HG03558 (cell line): ENCODE results near the gene SLC7A8.

Experiments used
- ATAC-seq: cut with Tn5 transposase; IDR thresholded peaks from one replicate; pipeline ENCODE4 v1.9.1; 2021; ENCODE audit warnings: moderate number of reproducible peaks; ENCODE audit not compliant: unreplicated experiment; ENCODE audit errors: extremely low read depth

The SLC7A8 gene

DNA sequence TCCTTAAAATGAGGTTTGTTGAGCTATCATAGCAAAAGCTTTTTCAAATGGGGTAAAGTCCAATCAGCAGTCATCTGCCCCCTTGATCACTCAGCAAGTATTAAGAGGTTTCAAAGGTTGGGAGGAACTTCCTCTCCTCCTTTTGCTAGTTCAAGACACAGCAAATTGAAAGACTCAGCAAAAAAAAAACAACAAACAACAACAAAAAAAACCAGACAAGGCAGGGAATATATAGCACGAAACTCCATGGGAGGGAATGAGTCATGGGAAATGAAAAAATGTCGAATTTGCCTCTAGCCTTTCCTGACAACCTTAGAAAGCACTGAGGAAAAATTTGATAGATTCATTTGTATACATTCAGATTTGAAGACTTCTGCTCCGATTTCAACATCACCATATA lies 1.6 kb upstream of the SLC7A8 start:
- no peak for ATAC-seq

DNA sequence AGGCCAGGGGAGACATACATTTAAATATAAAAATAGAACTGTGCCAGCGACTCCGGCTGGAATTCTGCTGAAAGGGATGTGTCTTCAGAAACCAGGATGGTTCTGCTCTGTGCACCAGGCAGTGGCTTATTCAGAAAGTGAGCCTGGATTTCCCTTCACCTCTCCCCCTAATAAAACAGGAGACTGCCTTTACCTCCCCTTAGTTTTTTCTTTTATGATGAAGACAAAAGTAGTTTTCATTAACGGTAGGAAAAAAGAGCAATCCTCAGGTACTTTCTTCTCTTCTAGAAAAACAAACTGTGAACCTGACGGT lies 346 bp downstream of the SLC7A8 start:
- no peak for ATAC-seq

DNA sequence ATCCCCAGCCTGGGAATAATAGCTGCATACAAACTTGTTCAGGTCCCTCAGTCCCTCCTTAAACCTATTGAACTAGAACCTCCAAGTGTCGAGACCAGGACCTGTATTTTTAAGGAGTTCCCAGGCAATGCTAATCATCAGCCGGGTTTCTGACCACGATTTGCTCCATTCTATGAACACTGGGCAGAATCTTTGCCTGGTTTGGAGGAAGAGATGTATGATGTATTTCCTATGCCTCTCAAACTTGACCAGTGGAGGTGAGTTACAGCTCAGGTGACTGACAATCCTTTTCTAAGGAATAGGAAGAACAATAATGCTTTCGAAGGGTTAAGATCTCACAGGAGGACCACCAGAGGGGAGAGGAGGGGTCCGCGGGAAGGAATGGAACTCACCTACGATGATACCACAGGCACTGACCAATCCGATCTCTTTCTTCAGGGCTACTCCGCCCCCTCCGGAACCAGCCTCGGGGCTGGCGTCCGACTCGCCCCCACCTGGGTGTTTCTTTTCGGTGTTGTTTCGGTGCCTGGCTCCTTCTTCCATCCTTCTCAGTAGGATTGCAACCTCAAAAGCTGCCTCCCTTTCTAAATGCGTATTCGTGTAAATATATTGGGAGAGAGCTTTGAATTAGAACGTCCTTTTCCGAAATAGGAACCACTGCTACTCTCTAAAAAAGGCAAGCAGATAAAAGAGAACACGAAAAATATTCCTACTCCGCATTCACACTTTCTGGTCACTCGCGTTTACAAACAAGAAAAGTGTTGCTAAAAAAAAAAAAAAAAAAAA lies 895 bp downstream of the SLC7A8 start:
- ATAC-seq, result no peak

DNA sequence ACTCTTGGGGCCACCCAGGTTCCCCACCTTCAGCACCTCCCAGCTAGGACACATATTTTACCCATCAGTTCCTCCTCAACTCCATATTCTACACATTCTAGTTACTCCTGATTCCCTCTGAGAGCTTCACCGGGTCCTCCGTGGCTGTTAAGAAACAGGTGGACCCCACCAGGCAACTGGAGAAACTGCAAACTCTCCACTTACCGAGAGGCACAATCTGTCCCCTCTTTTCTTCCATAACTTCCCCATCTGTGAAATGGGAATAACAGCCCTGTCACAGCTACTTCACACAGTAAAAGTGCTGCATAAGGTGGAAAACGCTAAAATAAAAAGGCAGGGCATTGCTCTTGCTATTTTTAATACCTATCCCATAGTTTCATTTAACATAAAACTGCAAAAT lies 1.5 kb downstream of the SLC7A8 start:
- no peak for ATAC-seq

DNA sequence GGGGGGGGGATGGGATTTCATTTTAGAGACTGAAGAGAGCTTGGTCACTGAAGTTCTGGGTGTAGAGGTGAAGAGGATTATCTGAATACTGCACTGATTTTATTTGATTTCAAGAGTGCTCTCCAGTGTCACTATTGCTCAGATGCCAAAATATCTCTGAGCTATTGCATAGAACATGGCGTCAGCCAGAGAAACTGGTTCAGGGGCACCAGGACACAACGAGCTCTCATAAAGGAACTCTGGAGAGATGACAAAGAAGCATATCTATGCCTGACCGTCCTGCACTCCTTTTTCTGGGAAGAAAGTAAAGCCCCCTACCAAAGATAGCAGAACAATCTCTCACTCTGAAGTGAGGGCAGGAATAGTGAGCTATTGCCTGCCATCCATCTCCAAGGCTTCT lies 2.0 kb downstream of the SLC7A8 start:
- no peak for ATAC-seq

DNA sequence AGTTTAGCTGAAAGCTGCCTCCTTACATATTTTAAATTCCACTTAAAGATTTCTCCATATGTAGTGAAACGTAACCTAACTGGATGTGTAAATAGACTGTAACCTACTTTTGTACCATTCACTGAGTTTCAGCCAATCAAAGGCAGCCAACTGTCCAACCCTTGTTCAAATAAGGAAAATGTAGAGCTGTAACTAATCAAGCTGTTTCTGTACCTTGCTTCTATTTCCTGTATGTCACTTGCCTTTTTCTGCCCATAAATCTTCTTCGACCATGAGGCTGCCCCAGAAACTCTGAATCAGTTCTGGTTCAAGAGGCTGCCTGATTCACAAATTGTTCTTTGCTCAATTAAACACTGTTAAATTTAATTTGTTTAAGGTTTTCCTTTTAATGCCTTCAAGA lies 6.3 kb downstream of the SLC7A8 start:
- no peak for ATAC-seq

DNA sequence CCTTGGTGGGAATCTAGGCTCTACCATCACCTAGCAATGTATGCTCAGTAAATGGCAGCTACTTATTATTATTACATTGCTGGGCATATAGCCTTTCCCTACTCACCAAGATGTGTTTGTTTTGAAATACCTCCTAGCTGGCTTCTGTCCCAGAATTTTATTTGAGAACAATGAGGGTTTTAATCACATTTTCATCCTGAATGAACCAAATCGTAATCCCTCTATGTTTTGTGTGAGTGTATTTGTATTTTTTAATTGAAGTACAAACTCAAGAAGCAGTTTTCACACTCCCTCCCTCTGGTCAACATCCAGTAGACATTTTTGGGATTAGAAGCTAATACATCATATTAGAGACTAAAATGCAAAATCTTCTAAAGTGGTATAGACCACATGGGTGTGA lies 7.6 kb downstream of the SLC7A8 start:
- ATAC-seq, result no peak

DNA sequence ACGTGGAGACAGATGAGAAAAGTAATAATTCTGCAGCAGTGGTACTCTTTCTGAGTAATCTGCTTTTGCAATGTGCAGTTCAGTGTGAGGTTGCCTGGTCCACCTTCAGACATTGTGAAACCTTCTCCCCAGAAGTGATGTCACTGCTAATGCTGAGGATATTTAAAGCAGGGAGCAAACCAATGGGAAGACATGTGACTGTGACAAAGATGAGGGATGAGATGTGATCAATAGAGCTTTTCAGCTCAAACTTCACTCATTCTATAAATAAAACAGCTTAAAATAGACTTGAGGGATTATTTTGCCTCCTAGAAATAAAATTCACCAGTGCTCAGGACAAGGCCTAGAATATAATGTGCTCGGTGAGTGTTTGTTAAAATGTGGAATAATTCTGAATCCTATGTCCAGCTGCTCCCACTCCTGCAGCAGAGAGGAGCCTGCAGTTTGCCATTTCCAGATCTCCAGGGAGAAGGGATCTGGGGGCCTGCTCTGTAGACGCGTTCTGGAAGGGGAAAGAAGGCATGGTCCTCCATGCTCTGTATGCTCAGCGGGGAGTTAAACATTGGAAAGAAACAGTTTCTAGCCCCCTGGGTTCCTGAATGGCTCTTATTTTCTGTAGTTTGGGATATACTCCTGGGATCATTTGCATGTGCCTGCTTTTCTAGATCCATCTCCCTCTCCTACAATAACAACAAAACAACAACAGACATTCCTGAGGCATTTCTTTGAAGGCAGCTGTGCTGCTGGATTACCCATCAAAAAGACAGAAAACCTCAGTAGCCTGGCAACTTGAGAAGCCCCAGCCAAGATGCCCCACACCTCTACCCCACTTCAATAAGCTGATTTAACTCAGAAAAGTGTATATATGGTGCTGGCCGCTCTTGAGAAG lies 8.9 kb downstream of the SLC7A8 start:
- no peak for ATAC-seq

DNA sequence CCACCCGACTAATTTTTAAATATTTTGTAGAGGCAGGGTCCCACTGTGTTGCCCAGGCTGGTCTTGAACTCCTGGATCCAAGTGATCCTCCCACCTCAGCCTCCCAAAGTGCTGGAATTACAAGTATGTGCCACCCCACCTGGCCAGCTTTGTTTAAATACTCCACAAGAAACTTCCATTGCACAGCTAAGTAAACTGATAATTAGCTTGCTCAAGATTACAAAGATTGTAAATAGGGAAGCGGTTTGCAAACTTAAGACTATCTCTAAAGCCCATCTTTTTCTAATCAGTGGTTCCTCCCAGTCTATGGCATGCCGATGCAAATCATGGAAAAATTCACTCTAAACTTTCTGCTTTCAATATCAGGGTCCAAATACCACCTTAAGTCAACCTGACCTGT lies 9.7 kb downstream of the SLC7A8 start:
- no peak for ATAC-seq

DNA sequence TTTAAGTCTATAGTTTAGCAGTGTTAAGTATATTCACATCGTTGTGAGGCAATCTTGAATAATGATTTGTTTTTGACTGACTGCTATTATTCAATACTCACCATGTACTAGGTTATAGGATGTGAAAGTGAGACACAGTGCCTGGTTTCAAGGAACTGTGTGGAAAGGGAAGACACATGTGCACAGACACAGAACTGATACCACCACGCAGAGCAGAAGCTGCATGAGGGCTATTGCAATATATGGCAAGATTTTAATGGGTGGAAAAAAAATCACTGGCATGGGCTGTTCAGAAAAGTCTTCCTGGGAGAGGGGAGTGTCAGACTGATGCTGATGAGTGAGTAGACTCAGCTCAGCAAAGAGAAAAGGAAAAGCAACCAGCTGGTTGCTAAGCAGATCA lies 10.4 kb downstream of the SLC7A8 start:
- ATAC-seq, result no peak

DNA sequence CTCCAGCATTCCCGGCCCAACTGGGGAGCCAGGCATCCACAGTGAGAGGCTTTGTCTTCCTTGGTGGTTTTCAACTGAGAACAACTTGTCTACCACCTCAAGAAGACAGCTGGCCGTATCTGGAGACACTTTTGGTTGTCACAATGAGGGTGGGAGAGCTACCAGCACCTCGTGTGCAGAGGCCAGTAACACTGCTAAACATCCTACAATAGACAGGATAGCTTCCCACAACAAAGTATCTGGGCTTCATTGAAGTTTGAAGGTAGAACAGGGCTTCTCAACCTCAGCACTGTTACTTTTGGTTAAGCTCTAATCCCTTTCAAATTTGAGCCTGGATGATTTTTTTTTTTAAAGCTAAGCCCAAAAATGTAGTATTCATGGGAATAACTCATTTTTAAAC lies 10.9 kb downstream of the SLC7A8 start:
- no peak for ATAC-seq

DNA sequence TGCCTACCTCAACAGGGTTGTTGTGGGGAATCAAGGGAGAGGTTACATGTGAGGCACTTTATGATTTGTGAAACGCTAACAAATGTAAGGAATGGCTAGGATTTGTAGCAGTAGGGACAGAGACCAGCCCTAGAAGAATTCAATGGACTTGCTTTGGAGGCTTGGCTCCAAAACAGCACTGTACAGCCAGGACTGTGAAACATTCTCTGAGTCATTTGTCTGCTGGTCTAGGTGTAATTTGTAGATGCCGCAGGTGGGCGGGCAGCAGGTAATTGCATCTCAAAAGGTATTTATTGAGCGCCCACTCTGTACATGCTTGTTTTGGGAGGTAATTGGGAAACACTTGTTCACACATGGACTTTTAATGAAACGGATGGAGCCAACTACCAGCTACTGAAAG lies 11.4 kb downstream of the SLC7A8 start:
- no peak for ATAC-seq

DNA sequence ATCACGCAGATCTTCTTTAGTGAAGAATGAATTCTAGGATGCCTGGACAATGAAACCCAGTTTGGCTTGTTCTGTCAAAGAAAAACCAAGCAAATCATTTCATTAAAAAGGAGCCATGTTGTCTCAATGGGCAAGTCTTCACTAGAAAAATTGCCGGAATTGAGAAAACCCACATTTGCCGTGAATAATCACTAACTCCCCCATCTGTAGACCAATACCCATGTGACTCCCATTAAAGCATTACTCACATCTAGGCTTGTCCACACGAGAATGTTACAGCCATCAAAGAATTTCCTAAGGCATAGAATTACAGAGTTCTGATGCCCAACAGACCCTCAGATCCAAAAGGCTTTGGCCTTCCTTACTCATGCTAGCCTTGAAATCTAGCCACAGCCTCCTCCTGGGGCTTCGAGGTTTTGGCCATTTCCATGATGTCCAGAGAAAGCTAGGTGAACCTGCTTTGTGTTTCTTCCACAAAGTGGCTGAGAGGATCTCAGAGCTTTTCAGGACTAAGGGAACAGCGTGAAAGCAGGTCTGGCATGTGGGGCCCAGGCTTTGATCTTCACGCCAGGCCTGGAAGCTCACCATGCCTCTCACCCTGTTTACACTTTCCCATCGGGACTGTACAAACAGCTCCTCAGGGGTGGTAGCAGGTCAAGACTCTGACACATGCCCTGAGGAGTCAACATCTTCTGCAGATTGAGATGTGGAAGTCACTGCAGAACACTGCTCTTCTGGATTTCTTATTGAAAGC lies 12.1 kb downstream of the SLC7A8 start:
- ATAC-seq, result no peak

DNA sequence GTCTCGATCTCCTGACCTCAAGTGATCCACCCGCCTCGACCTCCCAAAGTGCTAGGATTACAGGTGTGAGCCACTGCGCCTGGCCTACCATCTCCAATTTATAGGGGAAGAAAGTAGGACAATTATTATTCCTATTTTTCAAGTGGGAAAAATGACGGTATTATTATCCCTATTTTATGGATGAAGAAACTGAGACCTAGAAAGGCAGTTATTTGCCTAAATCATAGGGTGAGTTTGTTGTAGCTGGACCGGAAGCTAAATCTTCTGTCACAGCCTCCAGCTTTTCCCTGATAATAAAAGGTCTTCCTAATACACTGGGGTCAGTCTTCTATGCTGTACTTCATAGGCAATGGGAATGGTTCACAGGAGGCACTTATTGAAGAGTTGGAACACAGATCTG lies 13.8 kb downstream of the SLC7A8 start:
- ATAC-seq, result no peak

DNA sequence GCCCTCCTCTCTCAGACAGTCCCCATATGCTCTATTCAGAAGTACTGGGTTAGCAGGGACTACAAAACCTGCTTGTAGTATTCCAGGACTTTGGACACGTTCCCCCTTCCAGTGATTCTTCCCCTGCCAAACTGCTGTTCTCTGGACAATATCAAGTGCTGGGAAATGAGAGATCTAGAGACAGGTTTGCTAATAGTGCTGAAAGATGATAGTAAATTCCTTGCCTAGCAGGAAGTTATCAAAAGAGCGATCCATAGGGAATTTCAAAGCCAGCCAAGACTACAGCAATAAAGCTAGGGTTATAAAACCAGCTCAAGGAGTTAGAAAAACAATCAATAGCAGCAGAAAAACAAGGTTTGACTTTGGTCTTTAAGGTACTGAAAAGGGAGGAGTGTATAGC lies 15.2 kb downstream of the SLC7A8 start:
- no peak for ATAC-seq

DNA sequence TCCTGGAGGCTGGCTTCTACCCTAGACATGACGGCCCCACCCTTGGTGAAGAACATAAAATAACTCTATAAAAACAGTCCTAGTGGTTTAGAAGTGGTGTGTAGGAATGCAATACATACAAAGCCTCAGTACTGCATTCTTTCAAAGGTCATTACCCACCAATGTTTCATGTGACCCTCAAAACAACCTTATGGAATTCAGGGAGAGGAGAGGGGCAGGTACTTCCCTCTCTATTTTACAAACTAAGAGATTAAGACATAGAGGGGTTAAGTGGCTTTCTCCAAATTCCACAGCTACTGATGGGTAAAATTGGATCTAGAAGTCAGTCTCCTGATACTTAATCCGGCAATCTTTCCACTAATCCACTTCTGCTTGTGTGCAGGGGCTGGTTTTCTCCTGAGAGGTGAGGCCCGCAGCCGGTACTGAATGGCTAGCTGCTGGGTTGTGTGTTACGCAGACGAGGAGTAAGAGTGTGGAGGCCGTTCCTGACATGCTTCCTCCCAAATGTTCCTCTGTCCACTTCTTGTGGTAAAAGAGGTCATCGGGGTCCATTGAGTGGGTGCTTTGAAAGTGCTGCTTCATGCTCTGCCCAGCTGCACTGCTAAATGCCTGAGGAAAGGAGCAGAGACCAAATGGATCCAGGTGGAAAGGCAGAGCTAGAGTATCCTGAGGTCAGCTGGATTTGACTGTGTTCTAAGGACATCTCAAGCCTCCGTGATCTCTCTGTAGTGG lies 16.2 kb downstream of the SLC7A8 start:
- ATAC-seq, result no peak

DNA sequence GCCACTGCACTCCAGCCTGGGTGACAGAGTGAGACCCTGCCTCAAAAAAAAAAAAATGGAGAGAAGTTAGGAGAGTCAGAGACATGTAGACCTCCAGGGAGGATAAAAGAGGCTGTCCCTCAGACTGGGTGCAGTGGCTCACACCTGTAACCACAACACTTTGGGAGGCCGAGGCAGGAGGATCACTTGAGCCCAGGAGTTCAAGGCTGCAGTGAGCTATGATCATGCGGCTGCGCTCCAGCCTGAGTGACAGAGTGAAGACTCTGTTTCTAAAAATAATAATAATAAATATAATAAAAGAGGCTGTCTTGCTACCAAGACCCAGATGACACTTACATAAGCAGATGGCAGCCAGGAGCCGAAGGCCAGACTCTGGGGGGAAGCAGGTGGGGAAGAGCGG lies 18.5 kb downstream of the SLC7A8 start:
- no peak for ATAC-seq

DNA sequence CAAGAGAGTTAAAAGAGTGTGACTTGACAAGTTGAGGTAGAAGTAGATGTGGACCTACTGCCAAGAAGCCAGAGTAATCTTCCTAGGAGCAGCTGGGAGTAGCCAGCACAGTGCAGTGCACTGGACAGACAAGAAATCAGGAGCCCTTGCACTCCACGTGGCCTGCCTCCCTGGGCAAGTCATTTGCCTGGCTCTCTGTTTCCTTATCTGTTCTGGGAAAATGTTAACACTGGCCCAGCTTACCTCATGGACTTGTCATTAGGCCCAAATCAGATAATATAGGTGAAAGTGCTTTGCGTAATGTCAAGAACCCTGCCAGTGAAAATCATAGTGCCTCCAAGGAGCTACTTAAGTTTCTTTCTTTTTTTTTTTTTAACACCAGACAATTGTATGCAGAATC lies 19.2 kb downstream of the SLC7A8 start:
- ATAC-seq, result no peak

DNA sequence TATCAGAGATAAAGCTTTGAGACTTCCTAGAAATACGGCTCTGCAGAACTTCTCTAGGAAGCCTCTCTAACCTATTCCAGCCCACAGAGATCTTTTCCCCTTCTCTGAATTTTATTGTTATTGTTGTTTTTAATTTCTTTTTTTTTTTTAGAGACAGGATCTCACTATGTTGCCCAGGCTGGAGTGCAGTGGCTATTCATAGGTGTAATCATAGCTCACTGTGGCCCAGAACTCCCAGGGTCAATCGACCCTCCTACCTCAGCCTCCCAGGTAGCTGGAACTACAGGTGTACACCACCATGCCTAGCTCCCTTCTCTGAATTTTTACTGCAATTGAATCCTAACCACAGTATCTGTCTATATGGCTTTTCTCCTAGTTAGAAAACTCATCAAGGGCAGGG lies 19.6 kb downstream of the SLC7A8 start:
- ATAC-seq, result no peak

DNA sequence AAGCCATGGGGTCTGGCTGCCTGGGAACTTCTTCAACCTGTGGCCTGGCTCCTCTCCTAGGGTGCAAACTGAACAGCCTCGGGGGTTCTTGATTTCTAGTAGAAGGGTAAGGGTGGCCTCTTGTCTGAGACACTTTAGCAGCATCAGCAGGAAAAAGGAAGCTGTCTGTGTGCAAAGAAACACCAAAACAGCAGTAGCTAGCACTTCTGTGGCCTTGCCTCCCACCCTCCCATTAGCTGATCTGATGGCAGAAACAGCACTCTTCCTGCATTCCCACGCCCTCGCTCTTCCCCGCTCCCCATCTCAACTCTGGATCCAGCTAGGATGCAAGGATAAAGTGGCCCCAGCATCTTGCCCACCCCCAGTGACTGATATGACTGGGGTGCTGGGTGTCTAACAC lies 20.7 kb downstream of the SLC7A8 start:
- no peak for ATAC-seq

DNA sequence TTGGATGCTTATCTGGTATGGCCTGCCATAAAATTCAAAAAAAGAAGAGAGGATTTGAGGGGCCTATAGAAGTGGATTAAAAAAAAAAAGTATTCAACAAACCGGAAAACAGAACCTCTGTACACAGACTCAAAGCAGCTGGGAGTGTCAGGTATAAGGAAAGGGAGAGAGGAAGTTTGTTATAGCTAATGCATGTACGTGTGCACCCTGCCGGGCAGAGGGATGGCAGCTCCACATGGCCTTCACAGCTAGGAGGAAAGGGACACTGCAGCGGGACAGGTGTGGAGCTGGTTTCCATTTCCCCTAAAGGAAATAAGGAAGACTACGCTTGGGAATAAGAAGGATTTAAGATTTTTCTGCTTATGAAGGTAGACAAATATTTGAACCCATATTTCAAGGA lies 21.5 kb downstream of the SLC7A8 start:
- no peak for ATAC-seq
